GM12892 (cell line): ENCODE measurements around the gene SLC35A5.

Experiments
- POLR2A ChIP-seq: IDR thresholded peaks from 2 replicates; pipeline ENCODE4 v1.6.1; 2011; ENCODE audit warnings: low read depth, low read length, control low read depth
- POLR2AphosphoS5 ChIP-seq: IDR thresholded peaks from 2 replicates; pipeline ENCODE4 v1.6.1; 2011; ENCODE audit warnings: low read depth, low read length, control low read depth
- TAF1 ChIP-seq: IDR thresholded peaks from 2 replicates; pipeline ENCODE4 v1.6.1; 2011; ENCODE audit warnings: low read depth, mild to moderate bottlenecking, control low read depth, low read length, borderline replicate concordance

- TF ChIP-seq POLR2A, result no peak
- no peak for TF ChIP-seq POLR2AphosphoS5
- TF ChIP-seq TAF1, result no peak
These were observed 1.5 kb upstream of the SLC35A5 start for GRCh38 chr3:112560307-112560706.
